HL-60 (cell line): Measurements from ENCODE around the gene UGGT2.

ENCODE experiments used
- CTCF ChIP-seq: IDR thresholded peaks from one replicate; pipeline ENCODE4 v1.5.1; 2011; ENCODE audit warnings: low read length, control low read depth, inconsistent platforms; ENCODE audit not compliant: insufficient read depth
- GABPA ChIP-seq: IDR thresholded peaks from 2 replicates; pipeline ENCODE4 v1.6.1; 2012; ENCODE audit warnings: low read depth
- POLR2AphosphoS5 ChIP-seq: IDR thresholded peaks from 2 replicates; pipeline ENCODE4 v1.6.1; 2012; ENCODE audit warnings: low read depth
- SPI1 ChIP-seq: IDR thresholded peaks from 2 replicates; pipeline ENCODE4 v1.6.1; 2012; ENCODE audit warnings: low read depth, mild to moderate bottlenecking, borderline replicate concordance
- TF ChIP-seq, protein P1 (sequence below): IDR thresholded peaks from 2 replicates; pipeline ENCODE4 v1.6.1; 2012; ENCODE audit warnings: low read depth; ENCODE audit not compliant: insufficient replicate concordance

GRCh38 chr13:95783747-95784146, 269.5 kb downstream of the UGGT2 start:
- TF ChIP-seq CTCF, result no peak
- TF ChIP-seq POLR2AphosphoS5, result no peak
- TF ChIP-seq SPI1, result no peak
- no peak for TF ChIP-seq GABPA
- TF ChIP-seq, protein P1, sequence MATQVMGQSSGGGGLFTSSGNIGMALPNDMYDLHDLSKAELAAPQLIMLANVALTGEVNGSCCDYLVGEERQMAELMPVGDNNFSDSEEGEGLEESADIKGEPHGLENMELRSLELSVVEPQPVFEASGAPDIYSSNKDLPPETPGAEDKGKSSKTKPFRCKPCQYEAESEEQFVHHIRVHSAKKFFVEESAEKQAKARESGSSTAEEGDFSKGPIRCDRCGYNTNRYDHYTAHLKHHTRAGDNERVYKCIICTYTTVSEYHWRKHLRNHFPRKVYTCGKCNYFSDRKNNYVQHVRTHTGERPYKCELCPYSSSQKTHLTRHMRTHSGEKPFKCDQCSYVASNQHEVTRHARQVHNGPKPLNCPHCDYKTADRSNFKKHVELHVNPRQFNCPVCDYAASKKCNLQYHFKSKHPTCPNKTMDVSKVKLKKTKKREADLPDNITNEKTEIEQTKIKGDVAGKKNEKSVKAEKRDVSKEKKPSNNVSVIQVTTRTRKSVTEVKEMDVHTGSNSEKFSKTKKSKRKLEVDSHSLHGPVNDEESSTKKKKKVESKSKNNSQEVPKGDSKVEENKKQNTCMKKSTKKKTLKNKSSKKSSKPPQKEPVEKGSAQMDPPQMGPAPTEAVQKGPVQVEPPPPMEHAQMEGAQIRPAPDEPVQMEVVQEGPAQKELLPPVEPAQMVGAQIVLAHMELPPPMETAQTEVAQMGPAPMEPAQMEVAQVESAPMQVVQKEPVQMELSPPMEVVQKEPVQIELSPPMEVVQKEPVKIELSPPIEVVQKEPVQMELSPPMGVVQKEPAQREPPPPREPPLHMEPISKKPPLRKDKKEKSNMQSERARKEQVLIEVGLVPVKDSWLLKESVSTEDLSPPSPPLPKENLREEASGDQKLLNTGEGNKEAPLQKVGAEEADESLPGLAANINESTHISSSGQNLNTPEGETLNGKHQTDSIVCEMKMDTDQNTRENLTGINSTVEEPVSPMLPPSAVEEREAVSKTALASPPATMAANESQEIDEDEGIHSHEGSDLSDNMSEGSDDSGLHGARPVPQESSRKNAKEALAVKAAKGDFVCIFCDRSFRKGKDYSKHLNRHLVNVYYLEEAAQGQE, result no peak
